GM15510 (cell line): ENCODE results near the gene MAP3K21.

Source experiments
- POLR2A ChIP-seq: IDR thresholded peaks from 3 replicates; pipeline ENCODE4 v1.6.1; 2011; ENCODE audit warnings: borderline replicate concordance; ENCODE audit not compliant: insufficient read length; ENCODE audit errors: extremely low read depth

The MAP3K21 gene

DNA sequence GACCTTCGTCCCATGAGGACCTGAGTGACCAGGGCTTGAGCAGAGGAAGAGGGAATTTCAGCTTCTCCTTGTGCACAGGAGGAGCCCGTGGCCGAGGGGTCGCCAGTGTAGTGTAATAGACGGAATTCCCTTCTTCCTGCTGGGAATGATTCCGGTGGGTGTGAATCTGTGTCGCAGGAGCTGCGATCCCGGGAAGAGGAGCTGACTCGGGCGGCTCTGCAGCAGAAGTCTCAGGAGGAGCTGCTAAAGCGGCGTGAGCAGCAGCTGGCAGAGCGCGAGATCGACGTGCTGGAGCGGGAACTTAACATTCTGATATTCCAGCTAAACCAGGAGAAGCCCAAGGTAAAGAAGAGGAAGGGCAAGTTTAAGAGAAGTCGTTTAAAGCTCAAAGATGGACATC lies 34.4 kb downstream of the MAP3K21 start:
- no peak for TF ChIP-seq POLR2A

DNA sequence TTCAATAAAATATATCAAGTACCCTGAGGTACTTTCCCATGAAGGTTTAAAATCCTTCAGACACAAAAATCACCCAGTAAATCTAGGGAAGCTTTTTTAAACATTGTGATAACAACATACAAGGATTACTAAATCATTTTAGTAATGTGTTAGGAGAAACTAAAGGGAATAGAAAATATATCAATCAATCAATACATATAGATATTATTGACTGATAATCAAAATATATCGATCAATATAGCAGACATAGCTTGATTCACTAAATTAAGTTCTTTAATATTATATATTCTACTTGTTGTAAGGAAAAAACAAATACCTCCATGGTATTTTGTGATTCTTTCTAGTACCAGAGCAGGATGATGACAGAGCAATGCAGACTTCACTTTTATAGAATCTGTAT lies 35.2 kb downstream of the MAP3K21 start:
- TF ChIP-seq POLR2A: no peak

DNA sequence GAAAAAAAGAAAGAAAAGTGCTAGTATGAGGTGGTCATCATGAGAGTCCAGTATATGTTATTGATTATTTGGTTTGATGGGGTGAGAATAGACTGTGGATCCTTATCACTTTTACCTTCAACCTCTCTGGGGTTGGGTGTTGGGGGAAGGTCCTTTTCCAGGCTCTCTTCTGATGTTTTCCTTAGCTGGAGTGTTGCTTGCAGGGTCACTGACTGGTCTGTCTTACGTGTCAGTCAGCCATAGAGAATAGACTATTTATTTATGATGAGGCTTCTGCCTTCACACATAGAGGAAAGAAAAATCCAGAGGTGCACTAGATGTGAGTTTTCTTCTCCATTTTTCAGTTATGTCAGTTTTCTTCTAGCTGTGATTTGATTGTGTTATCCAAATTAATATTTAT lies 36.5 kb downstream of the MAP3K21 start:
- no peak for TF ChIP-seq POLR2A

DNA sequence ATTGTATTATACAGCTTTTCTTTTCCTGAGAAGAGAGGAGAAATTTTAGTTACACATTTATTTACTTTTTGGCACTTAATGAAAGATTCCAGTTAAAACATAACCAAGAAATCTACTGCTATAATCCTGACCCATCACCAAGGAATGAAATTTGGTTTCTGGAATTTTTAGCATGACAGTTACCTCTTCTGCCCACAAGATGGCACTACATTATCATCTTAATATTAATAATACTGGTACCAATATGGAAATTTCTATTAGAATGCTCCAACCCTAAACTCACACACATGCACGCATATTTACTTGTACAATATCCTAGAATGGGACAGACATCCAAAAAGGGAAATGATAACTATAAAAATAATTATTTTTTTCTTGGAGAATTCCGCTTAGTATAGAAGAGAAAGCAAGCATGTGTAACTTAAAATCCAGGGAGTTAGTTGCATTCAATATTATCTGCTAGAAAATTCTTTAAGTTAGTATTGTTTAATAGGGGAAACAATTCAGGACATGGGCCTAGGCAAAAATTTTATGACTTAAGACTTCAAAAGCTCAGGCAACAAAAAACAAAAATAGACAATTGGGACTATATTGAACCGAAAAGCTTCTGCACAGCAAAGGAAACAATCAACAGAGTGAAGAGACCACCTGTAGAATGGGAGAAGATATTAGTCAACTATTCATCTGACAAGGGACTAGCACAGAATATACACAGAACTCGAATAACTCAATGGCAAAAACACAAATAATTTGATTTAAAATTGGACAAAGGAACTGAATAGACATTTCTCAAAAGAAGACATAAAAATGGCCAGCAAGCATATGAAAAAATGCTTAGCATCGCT lies 37.4 kb downstream of the MAP3K21 start:
- no peak for TF ChIP-seq POLR2A

DNA sequence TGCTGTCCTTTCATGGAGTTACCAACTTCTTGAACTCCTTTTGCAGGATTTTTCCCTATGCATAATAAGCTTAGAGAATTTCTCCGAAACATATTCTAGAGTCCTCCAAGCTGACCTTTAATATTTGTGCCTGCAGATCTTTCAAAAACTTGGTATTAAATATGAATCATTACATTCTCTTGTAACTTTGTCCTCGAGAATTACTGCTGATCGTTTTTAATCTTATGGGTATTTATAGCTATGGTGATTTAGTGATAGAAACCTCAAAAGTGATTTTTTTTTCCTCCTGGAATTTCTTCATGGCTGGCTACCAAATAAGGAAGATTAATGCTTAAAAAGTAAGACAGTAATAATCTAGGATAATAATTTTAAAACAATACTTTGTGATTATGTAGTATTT lies 39.1 kb downstream of the MAP3K21 start:
- TF ChIP-seq POLR2A: no peak

DNA sequence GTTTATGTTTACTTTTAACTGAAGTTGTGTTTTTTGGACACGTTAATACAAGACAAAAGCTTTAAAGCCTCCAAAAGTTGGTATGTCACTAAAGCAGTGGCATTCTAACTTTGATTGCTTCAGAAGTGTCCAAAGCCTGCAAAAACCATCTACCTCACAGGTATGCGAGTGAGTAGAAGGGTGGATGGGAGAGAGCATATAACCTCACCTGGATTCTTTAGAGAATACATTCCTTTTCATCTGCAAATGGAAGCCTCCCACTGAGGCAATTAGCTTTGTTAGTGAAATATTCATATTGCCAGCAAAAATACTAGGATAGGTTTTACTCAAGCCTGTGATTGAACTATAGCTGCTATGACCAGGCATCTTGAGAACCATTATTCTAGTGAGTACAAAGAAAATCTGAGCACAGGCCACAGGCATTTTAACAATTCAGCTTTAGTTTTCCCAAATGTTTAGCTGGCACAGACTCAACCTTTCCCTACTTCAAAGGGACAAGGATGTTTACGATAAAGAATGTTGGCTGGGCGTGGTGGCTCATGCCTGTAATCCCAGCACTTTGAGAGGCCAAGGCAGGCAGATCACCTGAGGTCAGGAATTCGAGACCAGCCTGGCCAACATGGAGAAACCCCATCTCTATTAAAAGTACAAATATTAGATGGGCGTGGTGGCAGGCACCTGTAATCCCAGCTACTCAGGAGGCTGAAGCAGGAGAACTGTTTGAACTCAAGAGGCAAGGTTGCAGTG lies 39.7 kb downstream of the MAP3K21 start:
- TF ChIP-seq POLR2A: no peak

DNA sequence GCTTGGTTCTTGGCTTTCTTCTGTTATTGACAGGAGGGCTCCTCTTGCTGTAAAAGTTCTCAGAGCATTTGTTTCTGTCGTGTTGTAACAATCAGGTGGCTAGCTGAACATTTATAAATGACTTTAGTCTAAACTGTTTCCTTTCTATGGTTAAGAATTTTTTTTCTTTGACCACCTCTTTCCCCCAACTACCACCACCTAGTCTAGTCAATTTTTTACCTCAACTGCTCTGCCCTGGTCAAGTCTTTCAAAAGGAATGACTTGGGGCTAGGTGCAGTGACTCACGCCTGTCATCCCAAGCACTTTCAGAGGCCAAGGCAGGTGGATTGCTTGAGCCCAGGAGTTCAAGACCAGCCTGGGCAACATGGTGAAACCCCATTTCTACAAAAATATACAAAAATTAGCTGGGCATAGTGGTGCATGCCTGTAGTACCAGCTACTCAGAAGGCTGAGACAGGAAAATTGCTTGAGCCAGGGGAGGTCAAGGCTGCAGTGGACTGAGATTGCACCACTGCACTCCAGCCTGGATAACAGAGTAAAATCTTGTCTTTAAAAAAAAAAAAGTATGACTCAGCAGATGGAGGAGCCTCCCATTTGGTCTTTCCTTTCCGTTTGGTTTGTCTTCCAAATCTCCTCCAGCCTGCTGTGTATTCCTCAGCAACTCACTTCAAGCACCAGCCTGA lies 40.7 kb downstream of the MAP3K21 start:
- TF ChIP-seq POLR2A: no peak

DNA sequence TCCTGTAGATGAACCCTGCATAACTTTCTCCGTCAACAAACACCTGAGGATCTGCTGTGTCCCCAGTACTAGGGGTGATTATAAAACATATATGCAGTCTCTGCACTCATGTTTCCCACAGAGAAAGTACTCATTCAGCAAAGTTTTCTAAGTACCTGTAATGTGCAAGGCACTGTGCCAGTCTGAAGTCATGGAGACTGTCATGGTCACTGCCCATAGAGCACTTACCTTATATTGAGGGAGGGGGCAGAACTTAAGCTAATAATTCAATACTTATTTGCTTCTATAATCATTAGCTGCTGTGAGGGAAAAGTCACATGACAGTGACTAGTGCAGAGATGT lies 41.2 kb downstream of the MAP3K21 start:
- TF ChIP-seq POLR2A: no peak

DNA sequence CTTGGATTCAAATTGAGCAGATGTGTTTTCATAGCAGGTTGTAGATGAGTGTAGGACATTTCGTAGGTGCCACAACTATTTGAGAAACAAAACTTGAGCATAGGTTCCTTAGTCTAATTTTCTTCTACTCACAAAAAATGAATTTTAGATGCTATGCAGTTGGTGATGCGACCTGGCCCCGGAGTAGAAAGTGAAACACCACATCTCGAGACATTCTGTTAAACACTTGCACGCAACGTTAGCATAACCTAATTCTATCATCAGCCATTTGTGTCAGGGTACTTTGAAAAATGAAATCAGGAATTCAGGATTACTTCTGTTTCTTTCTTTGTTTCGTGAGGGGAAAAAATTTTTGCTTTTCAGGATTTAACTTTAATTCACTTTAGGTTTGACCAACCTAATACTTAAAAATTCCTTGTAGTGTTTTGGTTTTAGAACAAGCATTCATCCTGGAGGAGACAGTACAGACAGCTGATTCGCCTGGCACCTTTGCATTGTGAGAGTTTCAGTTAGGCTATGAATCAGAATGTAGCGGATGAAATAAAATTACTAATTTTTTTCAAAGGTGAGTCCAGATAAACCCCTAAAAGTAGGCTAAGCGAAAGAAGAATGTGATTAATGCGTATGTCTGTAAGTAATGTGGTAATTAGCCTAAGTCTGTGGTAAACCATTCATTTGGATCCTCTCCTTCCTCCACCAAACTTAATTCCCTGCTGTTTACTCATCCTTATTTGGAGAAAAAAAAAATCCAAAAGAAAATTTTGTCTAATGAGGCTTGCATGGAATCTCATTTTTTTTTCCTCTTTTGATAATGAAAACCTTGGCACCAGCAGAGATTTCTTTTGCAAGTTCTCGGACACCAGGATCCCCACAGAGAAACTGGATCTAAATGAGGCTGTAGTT lies 44.9 kb downstream of the MAP3K21 start:
- TF ChIP-seq POLR2A: no peak

DNA sequence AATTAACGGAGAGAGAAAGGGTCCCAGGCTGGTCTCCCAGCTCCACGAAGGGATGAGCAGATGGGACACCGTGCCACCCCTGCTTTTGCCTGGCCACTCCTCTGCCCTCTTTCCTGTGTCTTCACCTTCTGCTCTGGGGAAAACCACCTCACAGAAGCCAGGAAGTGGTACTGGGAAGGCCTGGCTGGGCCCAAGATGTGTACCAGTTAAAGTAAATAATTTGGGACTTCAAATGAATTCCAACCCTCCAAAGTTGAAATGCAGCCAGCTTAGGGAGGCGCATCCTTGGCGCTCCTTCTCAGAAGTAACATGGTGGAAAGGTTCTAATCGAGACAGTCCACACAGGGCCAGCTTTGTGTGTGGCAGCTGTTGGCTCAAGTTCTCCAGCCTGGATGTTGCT lies 45.7 kb downstream of the MAP3K21 start:
- no peak for TF ChIP-seq POLR2A

DNA sequence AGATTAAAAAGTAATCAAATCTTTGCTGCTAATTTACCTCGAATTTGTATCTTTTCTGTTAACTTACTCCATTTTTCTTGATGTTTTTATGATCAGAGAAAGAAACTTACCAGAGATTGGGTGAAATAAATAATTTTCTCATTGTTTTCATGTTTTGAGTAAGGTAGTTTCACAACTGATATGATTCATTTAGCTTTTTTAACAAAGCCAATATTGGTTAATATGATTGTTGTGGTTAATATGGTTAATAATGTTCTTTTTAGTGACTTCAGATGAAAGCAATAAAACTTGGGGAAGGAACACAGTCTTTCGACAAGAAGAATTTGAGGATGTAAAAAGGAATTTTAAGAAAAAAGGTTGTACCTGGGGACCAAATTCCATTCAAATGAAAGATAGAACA lies 48.1 kb downstream of the MAP3K21 start:
- no peak for TF ChIP-seq POLR2A

DNA sequence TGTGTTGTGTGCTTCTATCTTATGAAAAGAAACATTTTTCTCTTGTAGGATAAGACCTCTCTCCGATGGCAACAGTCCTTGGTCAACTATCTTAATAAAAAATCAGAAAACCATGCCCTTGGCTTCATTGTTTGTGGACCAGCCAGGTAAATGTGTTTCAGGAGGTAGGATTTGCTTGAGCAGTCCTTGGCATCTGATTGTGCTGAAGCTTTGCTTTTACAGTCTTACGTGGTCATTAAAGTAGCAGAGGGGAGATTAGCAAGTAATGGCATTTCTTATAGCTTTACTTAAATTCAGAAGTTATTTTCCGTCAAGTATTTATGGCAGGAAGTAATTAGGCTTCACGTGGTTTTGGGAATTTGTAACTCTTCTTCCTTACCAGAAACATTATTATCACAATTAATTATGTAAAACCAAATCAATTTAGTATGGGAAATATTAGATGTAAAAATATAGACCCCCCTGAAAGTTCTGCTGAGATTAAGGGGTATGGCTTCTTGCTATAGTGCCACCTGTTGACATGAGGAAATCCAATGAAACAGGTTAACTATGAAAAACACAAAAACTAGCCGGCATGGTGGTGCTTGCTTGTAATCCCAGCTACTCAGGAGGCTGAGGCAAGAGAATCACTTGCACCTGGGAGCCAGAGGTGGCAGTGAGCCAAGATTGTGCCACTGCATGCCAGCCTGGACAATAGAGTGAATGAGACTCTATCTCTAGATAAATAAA lies 49.0 kb downstream of the MAP3K21 start:
- TF ChIP-seq POLR2A: no peak

DNA sequence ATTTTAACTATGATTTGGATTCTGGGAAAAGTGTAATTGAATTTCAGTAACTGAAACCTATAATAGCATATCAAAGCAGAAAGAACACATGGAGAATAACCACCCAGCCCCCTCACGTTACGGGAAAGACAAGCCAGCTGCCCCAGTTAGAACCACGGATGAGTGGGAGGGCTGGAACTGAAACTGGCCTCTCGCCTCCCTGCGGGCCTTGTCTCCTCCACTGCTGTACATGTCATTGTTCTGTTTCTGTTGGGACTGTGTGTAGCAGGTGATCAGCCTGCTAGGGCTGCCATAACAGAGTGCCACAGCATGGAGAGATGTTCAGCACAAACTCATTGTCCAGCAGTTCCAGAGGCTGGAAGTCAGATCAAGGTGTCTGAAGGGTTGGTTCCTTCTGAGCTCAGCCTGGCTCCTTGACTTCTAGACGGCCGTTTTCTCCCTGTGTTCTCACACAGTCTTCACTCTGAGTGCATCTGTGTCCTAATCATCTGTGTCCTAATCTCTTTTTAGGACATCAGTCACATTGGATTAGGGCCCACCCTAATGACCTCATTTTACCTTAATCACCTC lies 52.4 kb downstream of the MAP3K21 start:
- TF ChIP-seq POLR2A: no peak

DNA sequence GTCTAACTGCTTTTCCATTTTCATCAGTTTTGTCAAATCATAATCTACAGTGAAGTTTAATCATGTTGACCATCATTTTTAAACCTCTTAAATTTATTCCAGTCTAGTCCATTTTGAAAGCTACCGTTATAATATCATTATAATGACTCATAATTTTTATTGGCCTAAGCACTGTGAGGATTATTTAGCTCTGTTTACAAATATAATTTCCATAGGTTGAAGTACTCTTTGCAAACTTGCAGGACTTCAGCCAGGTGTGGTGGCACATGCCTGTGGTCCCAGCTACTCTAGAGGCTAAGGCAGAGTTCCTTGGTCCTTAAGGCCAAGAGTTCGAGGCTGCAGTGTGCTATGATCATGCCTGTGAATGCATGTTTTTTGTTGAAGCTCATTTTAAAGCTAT lies 54.3 kb downstream of the MAP3K21 start:
- no peak for TF ChIP-seq POLR2A
